Upper lobe of left lung (tissue), 6 donors: ENCODE data around the gene DSTN. TPM values are rescaled to one million over a fixed set of nuclear protein-coding genes. Genes with fewer than 3 reads are reported as not detected.

Source experiments
- ATAC-seq, 2 donors: fragments of 200-7000 bp; cut with Tn5 transposase; one replicate each; pipeline ENCODE4 v1.9.1; 2022; ENCODE audit warnings: mild to moderate bottlenecking in 2 of 2, moderate library complexity in 2 of 2; ENCODE audit not compliant: low FRiP score in 2 of 2
- DNase-seq, 2 donors: peaks; one replicate each; pipeline ENCODE4 v3.0.0-alpha.2; 2019 to 2020
- H3K27ac ChIP-seq, 4 donors: fragments of 200-600 bp; sonication (generic); one replicate each; pipeline ENCODE4 v1.5.1; 2016 to 2019
- H3K27me3 ChIP-seq, 4 donors: fragments of 200-600 bp; sonication (generic); one replicate each; pipeline ENCODE4 v1.5.1; 2017 to 2019
- H3K36me3 ChIP-seq, 4 donors: fragments of 200-600 bp; sonication (generic); one replicate each; pipeline ENCODE4 v1.5.1; 2016 to 2019
- H3K4me1 ChIP-seq, 4 donors: fragments of 200-600 bp; sonication (generic); one replicate each; pipeline ENCODE4 v1.5.1; 2018 to 2019
- H3K4me3 ChIP-seq, 4 donors: fragments of 200-600 bp; sonication (generic); one replicate each; pipeline ENCODE4 v1.5.1; 2017 to 2019; ENCODE audit warnings: mild to moderate bottlenecking in 2 of 4, moderate library complexity in 1 of 4
- H3K9me3 ChIP-seq, 4 donors: fragments of 200-600 bp; sonication (generic); one replicate each; pipeline ENCODE4 v1.5.1; 2018 to 2019
- CTCF ChIP-seq, 6 experiments: fragments of 450-650 bp in 4 of 6; fragments of 200-600 bp in 2 of 6; sonication (generic) in 2 of 6; IDR thresholded peaks; one replicate each; pipeline ENCODE4 v1.5.1; 2016 to 2019; ENCODE audit warnings: antibody characterized with exemption in 6 of 6
- EP300 ChIP-seq, 4 donors: sonication (generic); formaldehyde crosslinking; IDR thresholded peaks; one replicate each; pipeline ENCODE4 v1.5.1; 2017; ENCODE audit warnings: antibody characterized with exemption in 4 of 4, control low read depth in 2 of 4
- POLR2A ChIP-seq, 4 donors: fragments of 450-650 bp; IDR thresholded peaks; one replicate each; pipeline ENCODE4 v1.5.1; 2016 to 2017; ENCODE audit warnings: antibody characterized with exemption in 4 of 4, mild to moderate bottlenecking in 2 of 4
- POLR2AphosphoS5 ChIP-seq, 2 donors: sonication (generic); formaldehyde crosslinking; IDR thresholded peaks; one replicate each; pipeline ENCODE4 v1.5.1; 2017; ENCODE audit warnings: antibody characterized with exemption in 2 of 2
- WGBS, 2 donors: methylation state at CpG; one replicate each; pipeline ENCODE4 v1.1.5; 2017 to 2018; 5-methylcytosine and 5-hydroxymethylcytosine counted together
- total RNA-seq, 6 donors: library from RNA; depleted of rRNA in 4 of 6; stranded (reverse); fragments of >200 nt in 4 of 6; gene quantifications; one replicate each; pipeline versions ENCODE4 v1.1.0 to v1.2.1, GENCODE V29; 2016 to 2021
- donor health status: DM: no; HTN: no; CAD: no; lungs with moderate emphysema.
- donor health status: DM: no; HTN: yes; CAD: no; lungs with severe emphysema.

Gene DSTN
- total RNA-seq, 6 donors from 2014 or later: 235 to 735 (median 513) TPM

DNA sequence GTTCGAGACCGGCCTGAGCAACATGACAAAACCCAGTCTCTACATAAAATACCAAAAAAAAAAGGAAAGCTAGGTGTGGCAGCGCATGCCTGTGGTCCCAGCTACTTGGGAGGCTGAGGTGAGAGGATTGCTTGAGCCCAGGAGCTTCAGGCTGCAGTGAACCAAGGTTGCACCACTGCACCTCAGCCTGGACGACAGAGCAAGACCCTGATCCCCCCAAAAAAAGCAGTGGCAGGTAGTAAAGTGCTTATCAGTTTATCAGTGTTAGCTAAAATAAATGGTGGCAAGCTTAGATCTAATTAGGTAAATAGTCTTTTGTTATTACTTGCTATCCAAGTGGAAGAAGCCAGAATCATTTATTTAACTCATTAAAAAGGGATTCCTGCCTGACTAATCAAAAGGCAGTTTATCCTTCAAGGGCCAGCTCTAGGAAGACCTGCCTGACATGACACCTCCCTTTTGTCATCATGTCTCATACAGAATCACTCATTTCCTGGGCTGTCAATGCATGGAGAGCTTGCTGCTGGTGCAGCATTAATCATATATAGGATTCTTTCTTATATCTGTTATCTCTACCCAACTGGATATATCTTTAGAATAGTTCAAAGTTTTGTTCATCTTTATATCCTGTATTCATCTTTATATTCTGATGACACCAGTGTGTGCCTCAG lies 9.6 kb downstream of the DSTN start:
- Histone ChIP-seq H3K9me3 (no peaks in the 10 kb centered on the region), H3K36me3 (peaks cover 0 to 6% (median 0%) of the 10 kb centered on the region in 4 donors), H3K4me3 (no peak overlapping the region), H3K4me1 (peaks cover 36 to 46% (median 37%) of the 10 kb centered on the region in 4 donors), H3K27ac (no peak overlapping the region), H3K27me3 (no peaks in the 10 kb centered on the region)
- ATAC-seq (no peak), DNase-seq (no peak)
- 87 to 96% methylated on average over 4 of the region's 4 CpGs for WGBS, 2 donors
- TF ChIP-seq POLR2A (IDR thresholded peaks at IDR 0.05): no peak
- TF ChIP-seq POLR2AphosphoS5 (IDR thresholded peaks at IDR 0.05): no peak
- TF ChIP-seq EP300 (IDR thresholded peaks at IDR 0.05): no peak
- no peak for TF ChIP-seq CTCF (IDR thresholded peaks at IDR 0.05)

DNA sequence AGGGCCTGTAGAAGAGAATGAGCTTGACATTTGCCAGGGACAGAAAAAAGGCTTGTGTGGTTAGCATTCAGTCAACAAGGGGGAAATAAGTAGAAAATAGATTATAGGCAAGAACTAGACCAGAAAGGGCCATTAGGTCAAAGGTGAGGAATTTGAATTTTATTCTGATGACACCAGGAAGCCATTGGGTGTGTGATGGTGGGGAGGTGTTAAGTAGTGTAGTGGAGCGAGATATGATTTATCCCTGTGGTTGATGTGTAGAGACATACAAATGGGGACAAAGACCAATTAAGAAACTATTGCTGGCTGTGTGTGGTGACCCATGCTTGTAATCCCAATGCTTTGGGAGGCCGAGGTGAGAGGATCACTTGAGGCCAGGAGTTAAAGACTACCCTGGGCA lies 11.0 kb downstream of the DSTN start:
- Histone ChIP-seq H3K4me3 (no peak overlapping the region), H3K36me3 (peaks cover 0 to 6% (median 0%) of the 10 kb centered on the region in 4 donors), H3K27ac (no peak overlapping the region), H3K4me1 (peaks cover 37 to 52% (median 40%) of the 10 kb centered on the region in 4 donors), H3K9me3 (no peaks in the 10 kb centered on the region), H3K27me3 (no peaks in the 10 kb centered on the region)
- DNase-seq (no peak), ATAC-seq (no peak)
- TF ChIP-seq POLR2A (IDR thresholded peaks at IDR 0.05) (no peak), EP300 (IDR thresholded peaks at IDR 0.05) (no peak), CTCF (IDR thresholded peaks at IDR 0.05) (no peak), POLR2AphosphoS5 (IDR thresholded peaks at IDR 0.05) (no peak)
- WGBS, 2 donors: 88 to 91% methylated on average over 2 of the region's 2 CpGs

GRCh38 chr20:17583126-17583525 lies 13.3 kb downstream of the DSTN start:
- H3K9me3 ChIP-seq: no peaks in the 10 kb centered on the region
- WGBS, 2 donors: 94 to 98% methylated on average over 3 of the region's 3 CpGs
- H3K4me1 ChIP-seq: peaks cover 32 to 56% (median 34%) of the 10 kb centered on the region in 4 donors
- H3K4me3 ChIP-seq: no peak overlapping the region
- DNase-seq (no peak), ATAC-seq (no peak)
- H3K27me3 ChIP-seq: no peaks in the 10 kb centered on the region
- peaks cover 0 to 6% (median 0%) of the 10 kb centered on the region in 4 donors for H3K36me3 ChIP-seq
- H3K27ac ChIP-seq: no peak overlapping the region
- no peak for TF ChIP-seq POLR2A (IDR thresholded peaks at IDR 0.05)
- no peak for TF ChIP-seq CTCF (IDR thresholded peaks at IDR 0.05)
- no peak for TF ChIP-seq POLR2AphosphoS5 (IDR thresholded peaks at IDR 0.05)
- no peak for TF ChIP-seq EP300 (IDR thresholded peaks at IDR 0.05)

DNA sequence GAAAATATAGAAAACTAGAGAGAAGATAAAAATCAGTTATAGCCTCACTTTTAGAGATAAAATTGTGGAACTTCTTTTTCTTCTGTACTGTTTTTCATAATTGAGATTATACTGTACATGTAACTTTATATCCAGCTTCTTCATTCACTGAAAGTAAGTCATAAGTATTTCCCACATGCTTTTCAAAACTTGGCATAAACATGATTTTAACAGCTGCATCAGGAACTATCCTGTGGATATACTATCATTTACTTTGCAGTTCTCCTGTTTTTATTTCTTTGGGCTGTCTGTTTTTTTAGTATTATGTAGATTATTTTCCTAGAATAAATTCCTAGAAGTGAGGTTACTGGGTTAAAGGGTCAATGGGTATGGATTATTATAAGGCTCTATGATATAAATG lies 14.8 kb downstream of the DSTN start:
- no peak for TF ChIP-seq POLR2A (IDR thresholded peaks at IDR 0.05)
- no peak for TF ChIP-seq EP300 (IDR thresholded peaks at IDR 0.05)
- TF ChIP-seq CTCF (IDR thresholded peaks at IDR 0.05): no peak
- no peak for TF ChIP-seq POLR2AphosphoS5 (IDR thresholded peaks at IDR 0.05)
- Histone ChIP-seq H3K36me3 (peaks cover 0 to 6% (median 0%) of the 10 kb centered on the region in 4 donors), H3K27me3 (no peaks in the 10 kb centered on the region), H3K4me1 (peaks cover 28 to 55% (median 33%) of the 10 kb centered on the region in 4 donors), H3K4me3 (no peak overlapping the region), H3K27ac (no peak overlapping the region), H3K9me3 (no peaks in the 10 kb centered on the region)
- no peak for DNase-seq
- no peak for ATAC-seq

GRCh38 chr20:17586250-17586649 lies 16.4 kb downstream of the DSTN start:
- peaks cover 22 to 59% (median 28%) of the 10 kb centered on the region in 4 donors for H3K4me1 ChIP-seq
- no peak overlapping the region for H3K27ac ChIP-seq
- ATAC-seq (no peak), DNase-seq (no peak)
- H3K36me3 ChIP-seq: peaks cover 0 to 6% (median 0%) of the 10 kb centered on the region in 4 donors
- H3K27me3 ChIP-seq: no peaks in the 10 kb centered on the region
- no peak for TF ChIP-seq POLR2A (IDR thresholded peaks at IDR 0.05)
- TF ChIP-seq POLR2AphosphoS5 (IDR thresholded peaks at IDR 0.05): no peak
- TF ChIP-seq EP300 (IDR thresholded peaks at IDR 0.05): no peak
- no peak for TF ChIP-seq CTCF (IDR thresholded peaks at IDR 0.05)
- WGBS, 2 donors: 78 to 81% methylated on average over 2 of the region's 2 CpGs
- no peaks in the 10 kb centered on the region for H3K9me3 ChIP-seq
- no peak overlapping the region for H3K4me3 ChIP-seq
